Smooth muscle cell (in vitro differentiated cells): ENCODE results near the gene KIAA1217. TPM values are rescaled to one million over a fixed set of nuclear protein-coding genes. Genes with fewer than 3 reads are reported as not detected.
A peak's percentile ranks its signal among the peaks of the same experiment; 100 is the strongest.

Experiments
- DNase-seq: peaks from one replicate; lab custom pipeline; 2025; ENCODE audit not compliant: unreplicated experiment; lab: John Stamatoyannopoulos, UW
- H2AFZ ChIP-seq: fragments of 200-600 bp; sonication (generic); 2 replicates; pipeline ENCODE4 v1.6.0; 2016; ENCODE audit warnings: antibody characterized with exemption, low read depth, mild to moderate bottlenecking
- H3F3A ChIP-seq: fragments of 200-600 bp; sonication (generic); 2 replicates; pipeline ENCODE4 v1.6.0; 2017; ENCODE audit warnings: antibody characterized with exemption, low read depth
- H3K27ac ChIP-seq: fragments of 200-600 bp; sonication (generic); 2 replicates; pipeline ENCODE4 v1.5.1; 2016; ENCODE audit warnings: low read depth, mild to moderate bottlenecking
- H3K27me3 ChIP-seq: fragments of 200-600 bp; sonication (generic); 2 replicates; pipeline ENCODE4 v1.6.1; 2016; ENCODE audit warnings: low read depth, mild to moderate bottlenecking
- H3K36me3 ChIP-seq: fragments of 200-600 bp; sonication (generic); 2 replicates; pipeline ENCODE4 v1.5.1; 2016; ENCODE audit warnings: low read depth
- H3K4me1 ChIP-seq: fragments of 200-600 bp; sonication (generic); 2 replicates; pipeline ENCODE4 v1.5.1; 2016; ENCODE audit warnings: low read depth
- H3K4me2 ChIP-seq: fragments of 200-600 bp; sonication (generic); 2 replicates; pipeline ENCODE4 v1.6.0; 2016; ENCODE audit warnings: mild to moderate bottlenecking
- H3K4me3 ChIP-seq: fragments of 200-600 bp; sonication (generic); 2 replicates; pipeline ENCODE4 v1.5.1; 2016; ENCODE audit warnings: mild to moderate bottlenecking
- H3K79me2 ChIP-seq: fragments of 200-600 bp; sonication (generic); 2 replicates; pipeline ENCODE4 v1.6.0; 2016; ENCODE audit warnings: low read depth, mild to moderate bottlenecking
- H3K9ac ChIP-seq: fragments of 200-600 bp; sonication (generic); 2 replicates; pipeline ENCODE4 v1.6.0; 2016; ENCODE audit warnings: low read depth
- H3K9me3 ChIP-seq: fragments of 200-600 bp; sonication (generic); replicated peaks from 2 replicates; pipeline ENCODE4 v1.5.1; 2016; ENCODE audit warnings: low read depth
- H4K20me1 ChIP-seq: fragments of 200-600 bp; sonication (generic); 2 replicates; pipeline ENCODE4 v1.6.0; 2016; ENCODE audit warnings: low read depth
- CTCF ChIP-seq: fragments of 200-600 bp; sonication (generic); IDR thresholded peaks from 2 replicates; pipeline ENCODE4 v1.5.1; 2017; ENCODE audit warnings: borderline replicate concordance, mild to moderate bottlenecking, antibody characterized with exemption; ENCODE audit not compliant: insufficient read depth, poor library complexity, severe bottlenecking
- WGBS: methylation state at CpG from one replicate; pipeline ENCODE4 v1.1.7; 2016; ENCODE audit warnings: low lambda C conversion rate; 5-methylcytosine and 5-hydroxymethylcytosine counted together
- polyA plus RNA-seq: library from polyadenylated mRNA; unstranded; fragments of >200 nt; fragmentation: Nextera tagmentation; extraction: Ambion mirVana; gene quantifications from 2 replicates; pipeline ENCODE4 v1.2.1, GENCODE V29; 2016
- total RNA-seq: library from RNA; depleted of rRNA; stranded (reverse); fragments of >200 nt; gene quantifications from 2 replicates; pipeline ENCODE4 v1.2.3, GENCODE V29; 2014

Gene KIAA1217
- total and polyA plus RNA-seq, 2 experiments from 2014 or later: 43.3 to 68.8 TPM

GRCh38 chr10:24363070-24363469, 154.1 kb downstream of the KIAA1217 start:
- Histone ChIP-seq H3K4me2 (no peak overlapping the region), H3K79me2 (no peaks in the 10 kb centered on the region), H4K20me1 (no peaks in the 10 kb centered on the region), H3K36me3 (no peaks in the 10 kb centered on the region), H3F3A (no peaks in the 10 kb centered on the region), H3K27ac (no peak overlapping the region), H2AFZ (no peak overlapping the region), H3K9me3 (no peaks in the 10 kb centered on the region), H3K4me3 (no peak overlapping the region), H3K9ac (no peak overlapping the region), H3K4me1 (peaks cover 7% of the 10 kb centered on the region), H3K27me3 (no peaks in the 10 kb centered on the region)
- WGBS: 75% methylated on average over 3 of the region's 3 CpGs
- no peak for TF ChIP-seq CTCF
- no peak for DNase-seq

- Histone ChIP-seq H3K36me3 (no peaks in the 10 kb centered on the region), H3F3A (no peaks in the 10 kb centered on the region), H3K9ac (no peak overlapping the region), H3K4me2 (no peak overlapping the region), H3K79me2 (peaks cover 3% of the 10 kb centered on the region), H3K9me3 (no peaks in the 10 kb centered on the region), H2AFZ (no peak overlapping the region), H3K27ac (no peak overlapping the region), H3K27me3 (no peaks in the 10 kb centered on the region), H4K20me1 (no peaks in the 10 kb centered on the region), H3K4me3 (no peak overlapping the region), H3K4me1 (no peaks in the 10 kb centered on the region)
- no peak for TF ChIP-seq CTCF
- 87% methylated on average over 1 of the region's 1 CpG for WGBS
- no peak for DNase-seq
Observed at GRCh38 chr10:24367688-24368087, 158.8 kb downstream of the KIAA1217 start.

DNA sequence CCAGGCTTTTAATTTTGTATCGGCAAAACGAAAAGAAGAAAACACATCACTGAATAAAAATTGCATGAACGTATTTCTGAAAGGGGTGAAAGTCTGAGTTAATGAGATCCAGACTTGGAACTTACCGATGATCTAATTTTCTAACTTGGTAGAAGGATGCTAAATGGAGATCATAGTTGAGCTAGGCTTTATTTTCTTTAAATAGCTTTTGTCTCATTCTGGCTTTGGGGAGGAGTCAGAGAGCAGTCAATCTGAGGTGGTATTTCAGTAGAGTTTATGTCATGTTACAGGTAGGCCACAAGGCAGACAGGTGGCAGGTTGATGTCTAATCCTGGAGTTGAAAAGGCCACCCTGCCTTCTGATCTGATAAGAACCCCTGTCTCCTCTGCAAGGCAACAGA, 161.9 kb downstream of the KIAA1217 start:
- no peak overlapping the region for H2AFZ ChIP-seq
- no peaks in the 10 kb centered on the region for H3K36me3 ChIP-seq
- WGBS: 90% methylated on average over 4 of the region's 4 CpGs
- H3K27me3 ChIP-seq: no peaks in the 10 kb centered on the region
- no peak overlapping the region for H3K4me2 ChIP-seq
- peak overlapping the region; percentile 37 for H3K27ac ChIP-seq
- H3K79me2 ChIP-seq: peaks cover 3% of the 10 kb centered on the region
- no peak overlapping the region for H3K9ac ChIP-seq
- H3K4me1 ChIP-seq: no peaks in the 10 kb centered on the region
- H3K9me3 ChIP-seq: no peaks in the 10 kb centered on the region
- H4K20me1 ChIP-seq: no peaks in the 10 kb centered on the region
- H3K4me3 ChIP-seq: no peak overlapping the region
- DNase-seq: no peak
- no peaks in the 10 kb centered on the region for H3F3A ChIP-seq
- TF ChIP-seq CTCF: no peak

DNA sequence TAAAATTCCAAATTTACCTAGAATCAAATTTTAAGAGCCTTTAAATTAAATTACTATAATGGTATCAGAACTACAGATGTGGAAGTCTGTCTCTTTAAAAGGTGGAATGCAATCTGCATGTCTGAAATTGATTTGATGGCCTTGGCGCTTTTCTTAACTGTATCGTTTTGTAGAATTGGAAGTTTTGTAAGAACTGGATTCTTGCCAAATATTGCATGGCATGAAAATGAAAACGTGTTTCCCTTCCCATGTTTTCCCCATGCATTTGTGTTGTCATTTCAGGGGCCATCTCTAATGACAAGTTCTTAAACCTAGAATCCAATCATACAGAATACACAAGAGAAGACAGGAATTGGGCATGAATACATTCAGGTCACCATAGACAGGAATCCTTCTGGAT, 162.5 kb downstream of the KIAA1217 start:
- WGBS: 96% methylated on average over 3 of the region's 3 CpGs
- no peaks in the 10 kb centered on the region for H3K9me3 ChIP-seq
- no peak overlapping the region for H3K4me2 ChIP-seq
- H3K4me1 ChIP-seq: no peaks in the 10 kb centered on the region
- peaks cover 3% of the 10 kb centered on the region for H3K79me2 ChIP-seq
- no peak for DNase-seq
- H2AFZ ChIP-seq: no peak overlapping the region
- no peak overlapping the region for H3K4me3 ChIP-seq
- no peaks in the 10 kb centered on the region for H3K36me3 ChIP-seq
- H3K9ac ChIP-seq: no peak overlapping the region
- H3K27ac ChIP-seq: peak overlapping the region; percentile 9
- no peaks in the 10 kb centered on the region for H3F3A ChIP-seq
- no peaks in the 10 kb centered on the region for H3K27me3 ChIP-seq
- H4K20me1 ChIP-seq: no peaks in the 10 kb centered on the region
- no peak for TF ChIP-seq CTCF
